Measurements from ENCODE around the gene ALOX5AP. TPM values are rescaled to one million over a fixed set of nuclear protein-coding genes. Genes with fewer than 3 reads are reported as not detected.

The ALOX5AP gene
- total and polyA plus RNA-seq, 2 experiments from 2014 or later: 3.3 to 17.2 TPM

- no peak overlapping the region for H2AFZ ChIP-seq
- no peaks in the 10 kb centered on the region for H3K9me2 ChIP-seq (replicated peaks; ENCODE audit: insufficient read depth)
- no peaks in the 10 kb centered on the region for H3K36me3 ChIP-seq (replicated peaks; ENCODE audit: insufficient read depth, low read depth)
- H4K20me1 ChIP-seq (ENCODE audit: insufficient read depth, poor library complexity, severe bottlenecking): no peaks in the 10 kb centered on the region
- no peaks in the 10 kb centered on the region for H3K27me3 ChIP-seq
- WGBS (ENCODE audit: low lambda C conversion rate, missing lambda C conversion rate): 81% methylated on average over 3 of the region's 3 CpGs
- DNase-seq (ENCODE audit: low spot score): no peak
- H3K27ac ChIP-seq: no peak overlapping the region
- no peak overlapping the region for H3K4me2 ChIP-seq
- H3K4me3 ChIP-seq: no peak overlapping the region
- H3K79me2 ChIP-seq: no peaks in the 10 kb centered on the region
- H3K4me1 ChIP-seq (ENCODE audit: insufficient read depth): no peaks in the 10 kb centered on the region
- no peaks in the 10 kb centered on the region for H3K9me3 ChIP-seq (ENCODE audit: low read depth)
- TF ChIP-seq EZH2 (IDR thresholded peaks at IDR 0.05; ENCODE audit: borderline replicate concordance) (no peak), CTCF (IDR thresholded peaks at IDR 0.05; ENCODE audit: poor library complexity) (no peak), EZH2phosphoT487 (IDR thresholded peaks at IDR 0.05; ENCODE audit: low read depth, severe bottlenecking, unreplicated experiment) (no peak)
These were observed 44.3 kb downstream of the ALOX5AP start for GRCh38 chr13:30779608-30780007.

- 81% methylated on average over 2 of the region's 2 CpGs for WGBS (ENCODE audit: low lambda C conversion rate, missing lambda C conversion rate)
- no peak overlapping the region for H3K4me2 ChIP-seq
- H3K79me2 ChIP-seq: no peaks in the 10 kb centered on the region
- no peaks in the 10 kb centered on the region for H3K9me3 ChIP-seq (ENCODE audit: low read depth)
- H3K9me2 ChIP-seq (replicated peaks; ENCODE audit: insufficient read depth): no peaks in the 10 kb centered on the region
- DNase-seq (ENCODE audit: low spot score): no peak
- H4K20me1 ChIP-seq (ENCODE audit: insufficient read depth, poor library complexity, severe bottlenecking): no peaks in the 10 kb centered on the region
- H3K27ac ChIP-seq: no peak overlapping the region
- H2AFZ ChIP-seq: no peak overlapping the region
- no peaks in the 10 kb centered on the region for H3K4me1 ChIP-seq (ENCODE audit: insufficient read depth)
- TF ChIP-seq EZH2phosphoT487 (IDR thresholded peaks at IDR 0.05; ENCODE audit: low read depth, severe bottlenecking, unreplicated experiment) (no peak), CTCF (IDR thresholded peaks at IDR 0.05; ENCODE audit: poor library complexity) (no peak), EZH2 (IDR thresholded peaks at IDR 0.05; ENCODE audit: borderline replicate concordance) (no peak)
- H3K4me3 ChIP-seq: no peak overlapping the region
- H3K27me3 ChIP-seq: no peaks in the 10 kb centered on the region
- no peaks in the 10 kb centered on the region for H3K36me3 ChIP-seq (replicated peaks; ENCODE audit: insufficient read depth, low read depth)
These were observed 45.1 kb downstream of the ALOX5AP start for GRCh38 chr13:30780338-30780981.

GRCh38 chr13:30785191-30785850, 50.0 kb downstream of the ALOX5AP start:
- no peak overlapping the region for H2AFZ ChIP-seq
- H3K36me3 ChIP-seq (replicated peaks; ENCODE audit: insufficient read depth, low read depth): no peaks in the 10 kb centered on the region
- H3K27me3 ChIP-seq: no peaks in the 10 kb centered on the region
- no peaks in the 10 kb centered on the region for H3K4me1 ChIP-seq (ENCODE audit: insufficient read depth)
- WGBS (ENCODE audit: low lambda C conversion rate, missing lambda C conversion rate): 80% methylated on average over 8 of the region's 8 CpGs
- H3K4me2 ChIP-seq: no peak overlapping the region
- TF ChIP-seq EZH2 (IDR thresholded peaks at IDR 0.05; ENCODE audit: borderline replicate concordance) (no peak), CTCF (IDR thresholded peaks at IDR 0.05; ENCODE audit: poor library complexity) (no peak), EZH2phosphoT487 (IDR thresholded peaks at IDR 0.05; ENCODE audit: low read depth, severe bottlenecking, unreplicated experiment) (no peak)
- DNase-seq (ENCODE audit: low spot score): no peak
- no peaks in the 10 kb centered on the region for H3K9me2 ChIP-seq (replicated peaks; ENCODE audit: insufficient read depth)
- no peaks in the 10 kb centered on the region for H4K20me1 ChIP-seq (ENCODE audit: insufficient read depth, poor library complexity, severe bottlenecking)
- no peaks in the 10 kb centered on the region for H3K79me2 ChIP-seq
- no peak overlapping the region for H3K27ac ChIP-seq
- no peaks in the 10 kb centered on the region for H3K9me3 ChIP-seq (ENCODE audit: low read depth)
- no peak overlapping the region for H3K4me3 ChIP-seq
